HFF-Myc (cell line): ENCODE results near the gene CTXN3.

ENCODE experiments used
- DNase-seq: peaks from one replicate; pipeline ENCODE4 v3.0.0-alpha.2; 2011; ENCODE audit warnings: low read depth; ENCODE audit errors: extremely low read depth
- H3K4me3 ChIP-seq: replicated peaks from 2 replicates; pipeline ENCODE4 v1.5.1; 2011; ENCODE audit warnings: low read depth, mild to moderate bottlenecking, control low read depth, low read length
- TF ChIP-seq, protein P1 (sequence below): IDR thresholded peaks from 2 replicates; pipeline ENCODE4 v1.5.1; 2012; ENCODE audit warnings: mild to moderate bottlenecking, low read depth, low read length, control low read depth; ENCODE audit errors: missing control alignments

Gene CTXN3

DNA sequence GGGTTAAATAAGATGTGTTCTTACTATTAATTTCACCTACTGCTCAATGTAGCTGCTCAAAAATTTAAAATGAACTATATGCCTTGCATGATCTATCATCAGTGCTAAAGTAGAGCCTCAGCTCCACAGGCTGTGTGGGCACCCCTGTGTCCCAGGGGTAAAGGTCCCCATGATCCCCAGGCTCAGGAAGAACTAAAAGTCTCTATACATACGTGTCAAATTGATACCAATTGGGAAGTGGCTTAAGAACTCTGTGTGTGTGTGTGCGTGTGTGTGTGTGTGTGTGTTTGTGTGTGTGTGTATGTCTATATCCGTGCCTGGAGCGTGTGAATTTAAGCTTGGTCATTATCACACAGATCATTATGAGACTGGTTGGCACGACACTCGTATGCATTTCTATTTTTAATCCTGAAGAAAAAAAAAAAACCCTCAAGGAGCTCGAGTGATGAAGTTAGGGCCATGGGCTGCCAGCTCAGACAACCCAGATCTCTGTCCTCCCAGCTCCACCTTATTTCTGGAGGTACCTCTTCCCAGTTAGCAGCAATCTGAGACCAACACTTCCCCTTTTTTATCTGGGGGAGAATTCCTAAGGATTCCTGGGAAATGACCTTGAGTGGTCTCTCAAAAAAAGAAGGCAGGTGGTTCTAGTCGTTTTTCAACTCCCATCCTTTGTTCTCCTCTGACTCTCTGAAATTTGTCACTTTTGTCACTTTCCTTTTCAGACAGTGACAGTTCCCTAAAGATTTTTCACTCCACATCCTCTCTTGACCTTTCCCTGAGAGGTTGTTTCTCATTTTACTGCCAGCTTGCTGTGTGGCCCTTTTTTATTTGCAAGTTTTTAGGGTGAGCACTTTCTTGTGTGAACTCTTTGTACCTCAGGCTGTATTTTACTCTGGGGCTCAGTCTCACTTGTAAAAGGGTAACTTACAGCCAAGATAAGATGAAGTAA is 45.7 kb upstream of the CTXN3 start:
- DNase-seq: no peak
- TF ChIP-seq, protein P1, sequence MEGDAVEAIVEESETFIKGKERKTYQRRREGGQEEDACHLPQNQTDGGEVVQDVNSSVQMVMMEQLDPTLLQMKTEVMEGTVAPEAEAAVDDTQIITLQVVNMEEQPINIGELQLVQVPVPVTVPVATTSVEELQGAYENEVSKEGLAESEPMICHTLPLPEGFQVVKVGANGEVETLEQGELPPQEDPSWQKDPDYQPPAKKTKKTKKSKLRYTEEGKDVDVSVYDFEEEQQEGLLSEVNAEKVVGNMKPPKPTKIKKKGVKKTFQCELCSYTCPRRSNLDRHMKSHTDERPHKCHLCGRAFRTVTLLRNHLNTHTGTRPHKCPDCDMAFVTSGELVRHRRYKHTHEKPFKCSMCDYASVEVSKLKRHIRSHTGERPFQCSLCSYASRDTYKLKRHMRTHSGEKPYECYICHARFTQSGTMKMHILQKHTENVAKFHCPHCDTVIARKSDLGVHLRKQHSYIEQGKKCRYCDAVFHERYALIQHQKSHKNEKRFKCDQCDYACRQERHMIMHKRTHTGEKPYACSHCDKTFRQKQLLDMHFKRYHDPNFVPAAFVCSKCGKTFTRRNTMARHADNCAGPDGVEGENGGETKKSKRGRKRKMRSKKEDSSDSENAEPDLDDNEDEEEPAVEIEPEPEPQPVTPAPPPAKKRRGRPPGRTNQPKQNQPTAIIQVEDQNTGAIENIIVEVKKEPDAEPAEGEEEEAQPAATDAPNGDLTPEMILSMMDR: no peak
- H3K4me3 ChIP-seq: no peak overlapping the region

GRCh38 chr5:127608077-127608660 is 40.7 kb upstream of the CTXN3 start:
- no peak for DNase-seq
- no peak overlapping the region for H3K4me3 ChIP-seq
- TF ChIP-seq, protein P1: no peak

DNA sequence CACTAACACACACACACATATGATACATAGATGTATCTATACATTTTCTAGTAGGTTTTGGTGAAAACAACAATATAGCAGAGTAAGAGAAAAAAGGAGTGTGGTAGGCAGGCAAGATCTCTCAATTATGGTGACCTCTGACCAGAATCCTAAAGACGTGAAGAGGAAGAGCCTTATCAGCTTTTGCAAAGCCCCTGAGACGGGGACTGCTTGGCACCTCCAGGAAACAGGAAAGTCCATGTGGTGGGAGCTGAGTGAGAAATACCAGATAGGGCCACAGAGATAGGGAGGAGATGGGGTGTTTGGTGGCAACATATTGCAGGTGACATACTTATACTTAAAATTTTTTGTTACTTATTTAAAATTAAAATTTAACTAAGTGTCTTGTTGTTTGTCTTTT is 39.9 kb upstream of the CTXN3 start:
- no peak for DNase-seq
- H3K4me3 ChIP-seq: no peak overlapping the region
- TF ChIP-seq, protein P1: no peak

DNA sequence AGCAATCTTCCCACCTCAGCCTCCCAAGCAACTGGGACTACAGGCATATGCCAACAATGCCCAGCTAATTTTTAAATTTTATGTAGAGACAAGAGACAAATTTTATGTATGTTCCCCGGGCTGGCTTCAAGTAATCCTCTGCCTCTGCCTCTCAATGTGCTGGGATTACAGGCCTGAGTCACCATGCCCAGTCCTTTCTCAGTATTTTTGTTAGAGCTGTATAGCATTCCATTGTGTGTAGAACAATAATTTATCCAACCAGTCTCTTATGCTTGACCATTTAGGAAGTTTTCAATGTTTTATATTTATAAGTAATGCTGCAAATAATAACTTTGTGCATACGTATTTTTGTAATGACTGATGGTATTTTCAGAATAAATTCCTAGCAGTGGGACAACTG is 38.9 kb upstream of the CTXN3 start:
- no peak overlapping the region for H3K4me3 ChIP-seq
- TF ChIP-seq, protein P1: no peak
- no peak for DNase-seq

DNA sequence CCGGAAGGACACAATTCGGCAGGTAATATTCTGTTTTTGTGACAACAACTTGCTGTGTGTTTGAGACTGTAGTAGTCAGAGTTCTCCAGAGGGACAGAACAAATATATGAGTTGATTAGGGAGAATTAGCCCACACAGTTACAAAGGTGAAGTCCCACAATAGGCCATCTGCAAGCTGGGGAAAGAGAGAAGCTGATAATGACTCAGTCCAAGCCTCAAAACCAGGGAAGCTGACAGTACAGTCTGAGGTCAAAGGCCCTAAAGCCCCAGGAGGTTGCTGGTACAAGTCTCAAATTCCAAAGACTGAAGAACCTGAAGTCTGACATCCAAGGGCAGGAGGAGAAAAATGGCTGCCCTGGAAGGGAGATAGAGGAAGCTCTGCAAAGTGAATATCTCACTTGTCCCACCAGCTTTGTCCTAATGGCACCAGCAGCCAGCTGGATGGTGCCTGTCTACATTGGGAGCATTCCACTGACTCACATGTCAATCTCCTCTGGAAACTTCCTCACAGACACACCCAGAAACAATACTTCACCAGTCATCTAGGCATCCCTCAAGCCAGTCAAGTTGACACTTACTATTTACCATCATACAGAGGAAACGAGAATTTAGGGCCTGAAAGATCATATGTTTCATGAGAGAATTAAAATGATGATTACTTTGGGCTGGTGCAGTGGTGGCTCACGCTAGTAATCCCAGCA is 36.3 kb upstream of the CTXN3 start:
- TF ChIP-seq, protein P1: no peak
- no peak for DNase-seq
- no peak overlapping the region for H3K4me3 ChIP-seq

DNA sequence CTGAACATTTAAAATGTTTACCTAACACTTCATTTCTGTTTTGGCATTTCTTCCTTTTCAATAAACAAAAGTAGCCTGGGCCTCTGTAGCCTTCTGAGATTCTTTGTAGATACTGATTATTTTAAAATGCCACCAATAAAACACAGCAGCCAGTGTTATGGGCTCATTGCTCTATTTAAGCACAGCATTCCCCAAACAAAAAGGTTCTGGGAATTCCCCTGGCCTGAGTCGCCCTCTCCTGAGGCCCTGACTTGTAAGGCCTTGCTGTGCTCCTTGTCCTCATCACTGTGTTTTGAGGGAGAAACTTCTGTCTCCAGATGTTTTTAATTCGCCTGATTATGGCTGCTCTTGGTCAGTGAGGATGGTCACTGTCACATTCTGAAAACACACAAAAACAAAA is 33.0 kb upstream of the CTXN3 start:
- peak; percentile 1 for DNase-seq
- H3K4me3 ChIP-seq: no peak overlapping the region
- TF ChIP-seq, protein P1: no peak
